Lower leg skin (tissue), 3 donors: ENCODE measurements around the gene ZC3H6.

ENCODE experiments used
- POLR2A ChIP-seq, 2 donors: fragments of 450-650 bp; IDR thresholded peaks; one replicate each; pipeline ENCODE4 v1.6.1; 2016 to 2017; ENCODE audit warnings: antibody characterized with exemption in 2 of 2, mild to moderate bottlenecking in 1 of 2, moderate library complexity in 1 of 2
- TF ChIP-seq, protein P1 (sequence below), 3 donors: fragments of 450-650 bp; IDR thresholded peaks; one replicate each; pipeline ENCODE4 v1.5.1; 2016; ENCODE audit warnings: antibody characterized with exemption in 3 of 3, mild to moderate bottlenecking in 3 of 3, moderate library complexity in 2 of 3

DNA sequence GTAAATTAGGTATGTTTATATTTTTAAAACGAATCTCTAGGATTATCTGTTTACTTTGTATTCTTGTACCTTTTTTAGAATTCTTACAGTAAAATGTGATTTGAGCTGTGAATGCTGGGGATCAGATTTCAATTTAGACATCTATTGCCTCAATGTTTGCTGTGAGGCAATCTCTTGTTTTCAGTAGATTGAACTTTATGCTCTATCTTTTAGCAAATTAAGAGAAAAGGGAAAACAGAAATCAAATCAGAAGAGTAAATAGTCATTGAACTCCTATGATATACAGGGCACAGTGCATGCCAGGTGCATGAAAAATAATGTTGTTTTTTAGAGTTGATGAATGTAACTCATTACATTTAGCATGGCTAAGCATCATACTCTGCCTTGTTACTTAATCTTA is 39.5 kb downstream of the ZC3H6 start:
- TF ChIP-seq, protein P1, sequence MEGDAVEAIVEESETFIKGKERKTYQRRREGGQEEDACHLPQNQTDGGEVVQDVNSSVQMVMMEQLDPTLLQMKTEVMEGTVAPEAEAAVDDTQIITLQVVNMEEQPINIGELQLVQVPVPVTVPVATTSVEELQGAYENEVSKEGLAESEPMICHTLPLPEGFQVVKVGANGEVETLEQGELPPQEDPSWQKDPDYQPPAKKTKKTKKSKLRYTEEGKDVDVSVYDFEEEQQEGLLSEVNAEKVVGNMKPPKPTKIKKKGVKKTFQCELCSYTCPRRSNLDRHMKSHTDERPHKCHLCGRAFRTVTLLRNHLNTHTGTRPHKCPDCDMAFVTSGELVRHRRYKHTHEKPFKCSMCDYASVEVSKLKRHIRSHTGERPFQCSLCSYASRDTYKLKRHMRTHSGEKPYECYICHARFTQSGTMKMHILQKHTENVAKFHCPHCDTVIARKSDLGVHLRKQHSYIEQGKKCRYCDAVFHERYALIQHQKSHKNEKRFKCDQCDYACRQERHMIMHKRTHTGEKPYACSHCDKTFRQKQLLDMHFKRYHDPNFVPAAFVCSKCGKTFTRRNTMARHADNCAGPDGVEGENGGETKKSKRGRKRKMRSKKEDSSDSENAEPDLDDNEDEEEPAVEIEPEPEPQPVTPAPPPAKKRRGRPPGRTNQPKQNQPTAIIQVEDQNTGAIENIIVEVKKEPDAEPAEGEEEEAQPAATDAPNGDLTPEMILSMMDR (IDR thresholded peaks at IDR 0.05), result no peak
- TF ChIP-seq POLR2A (IDR thresholded peaks at IDR 0.05), result no peak
